CD14-positive monocyte (primary cell): ENCODE measurements around the gene AXIN1. TPM values are rescaled to one million over a fixed set of nuclear protein-coding genes. Genes with fewer than 3 reads are reported as not detected.
A peak's percentile ranks its signal among the peaks of the same experiment; 100 is the strongest.

ENCODE experiments used
- DNase-seq, 3 donors: peaks; one replicate each; pipeline ENCODE4 v3.0.0-alpha.2; 2011 to 2022
- H2AFZ ChIP-seq: 2 replicates; pipeline ENCODE4 v1.6.0; 2012; ENCODE audit warnings: mild to moderate bottlenecking, low read depth, low read length, inconsistent platforms; ENCODE audit not compliant: insufficient read depth, poor library complexity, severe bottlenecking
- H3K27ac ChIP-seq, 2 donors: 1 replicate in 1 of 2; 2 replicates in 1 of 2; pipeline ENCODE4 v1.5.1; 2012 to 2013; ENCODE audit warnings: low read length in 2 of 2, control low read depth in 1 of 2, inconsistent platforms in 1 of 2, low read depth in 1 of 2, mild to moderate bottlenecking in 1 of 2
- H3K27me3 ChIP-seq, 2 donors: one replicate each; pipeline versions ENCODE4 v1.6.0 to v1.6.1; 2011 to 2013; ENCODE audit warnings: low read length in 2 of 2; ENCODE audit not compliant: control insufficient read depth in 2 of 2, insufficient read depth in 2 of 2
- H3K36me3 ChIP-seq, 2 donors: replicated peaks in 1 of 2; 1 replicate in 1 of 2; 2 replicates in 1 of 2; pipeline versions ENCODE4 v1.5.1 to v1.6.1; 2012 to 2013; ENCODE audit warnings: low read length in 2 of 2, control low read depth in 1 of 2, inconsistent platforms in 1 of 2, mild to moderate bottlenecking in 1 of 2; ENCODE audit not compliant: insufficient read depth in 2 of 2, control insufficient read depth in 1 of 2
- H3K4me1 ChIP-seq, 2 donors: 1 replicate in 1 of 2; 2 replicates in 1 of 2; pipeline versions ENCODE4 v1.5.1 to v1.6.1; 2012 to 2013; ENCODE audit warnings: low read length in 2 of 2, control low read depth in 1 of 2, inconsistent platforms in 1 of 2, mild to moderate bottlenecking in 1 of 2, moderate library complexity in 1 of 2; ENCODE audit not compliant: insufficient read depth in 2 of 2, control insufficient read depth in 1 of 2
- H3K4me2 ChIP-seq: replicated peaks from 2 replicates; pipeline ENCODE3; 2012; ENCODE audit warnings: low read length, moderate library complexity, mild to moderate bottlenecking; ENCODE audit not compliant: poor library complexity, severe bottlenecking; ENCODE audit errors: extremely low read depth
- H3K4me3 ChIP-seq, 3 experiments: fragments of 200-600 bp in 1 of 3; sonication (generic) in 1 of 3; replicated peaks in 1 of 3; 1 replicate in 2 of 3; 2 replicates in 1 of 3; pipeline ENCODE4 v1.5.1; 2011 to 2013; ENCODE audit warnings: low read length in 3 of 3, mild to moderate bottlenecking in 3 of 3, control low read depth in 2 of 3, low read depth in 2 of 3, inconsistent platforms in 1 of 3, moderate library complexity in 1 of 3
- H3K79me2 ChIP-seq: 2 replicates; pipeline ENCODE4 v1.6.0; 2012; ENCODE audit warnings: mild to moderate bottlenecking, control low read depth, inconsistent platforms, low read length, moderate library complexity; ENCODE audit not compliant: insufficient read depth
- H3K9ac ChIP-seq: 2 replicates; pipeline ENCODE4 v1.6.0; 2017; ENCODE audit warnings: low read length, mild to moderate bottlenecking; ENCODE audit not compliant: insufficient read depth, poor library complexity, severe bottlenecking
- H3K9me3 ChIP-seq, 2 donors: replicated peaks in 1 of 2; 1 replicate in 1 of 2; 2 replicates in 1 of 2; pipeline versions ENCODE4 v1.5.1 to v1.6.1; 2012 to 2013; ENCODE audit warnings: low read length in 2 of 2, control low read depth in 1 of 2; ENCODE audit not compliant: control insufficient read depth in 1 of 2, insufficient read depth in 1 of 2
- H4K20me1 ChIP-seq: 2 replicates; pipeline ENCODE4 v1.6.0; 2012; ENCODE audit warnings: mild to moderate bottlenecking, low read length, control low read depth, moderate library complexity; ENCODE audit not compliant: insufficient read depth
- H3K27ac Mint-ChIP-seq, 7 donors: one replicate each; pipeline ENCODE4 v1.8.0; 2020; ENCODE audit warnings: mild to moderate bottlenecking in 7 of 7, mixed read lengths in 7 of 7, moderate library complexity in 6 of 7, inconsistent platforms in 2 of 7
- H3K27me3 Mint-ChIP-seq, 3 donors: one replicate each; pipeline ENCODE4 v1.8.0; 2021 to 2022; ENCODE audit warnings: low read depth in 3 of 3, mild to moderate bottlenecking in 3 of 3, mixed read lengths in 3 of 3, moderate library complexity in 3 of 3, inconsistent platforms in 1 of 3
- H3K36me3 Mint-ChIP-seq, 2 donors: one replicate each; pipeline ENCODE4 v1.8.0; 2020; ENCODE audit warnings: mixed read lengths in 2 of 2, inconsistent platforms in 1 of 2, mild to moderate bottlenecking in 1 of 2
- H3K4me1 Mint-ChIP-seq: one replicate; pipeline ENCODE4 v1.8.0; 2020; ENCODE audit warnings: mild to moderate bottlenecking, mixed read lengths
- H3K4me3 Mint-ChIP-seq, 2 donors: one replicate each; pipeline ENCODE4 v1.8.0; 2020; ENCODE audit warnings: mild to moderate bottlenecking in 2 of 2, mixed read lengths in 2 of 2, moderate library complexity in 1 of 2
- H3K9me3 Mint-ChIP-seq, 7 donors: one replicate each; pipeline ENCODE4 v1.8.0; 2020 to 2022; ENCODE audit warnings: mixed read lengths in 7 of 7, mild to moderate bottlenecking in 6 of 7, moderate library complexity in 6 of 7, inconsistent platforms in 2 of 7
- WGBS: methylation state at CpG from one replicate; pipeline ENCODE4 v1.1.5; 2013; ENCODE audit warnings: missing lambda C conversion rate; ENCODE audit not compliant: insufficient coverage; 5-methylcytosine and 5-hydroxymethylcytosine counted together
- intact Hi-C, 2 donors: fragments of 100-400 bp; cut with micrococcal nuclease; formaldehyde crosslinking; loops; one replicate each; pipeline versions ENCODE4 v1.15.0 to v1.15.1; 2023
- polyA plus RNA-seq, 3 donors: library from polyadenylated mRNA; depleted of rRNA in 1 of 3; unstranded in 2 of 3; stranded (reverse) in 1 of 3; fragments of 300-500 nt in 2 of 3; fragments of >200 nt in 1 of 3; fragmentation: Illumina TruSeq in 2 of 3; gene quantifications; 1 replicate in 2 of 3; 2 replicates in 1 of 3; pipeline ENCODE4 v1.2.3, GENCODE V29; 2012 to 2021
- TF ChIP-seq, protein P1 (sequence below): fragments of 200-600 bp; IDR thresholded peaks from one replicate; pipeline ENCODE4 v1.8.0; 2022; ENCODE audit warnings: antibody characterized with exemption, mild to moderate bottlenecking

The AXIN1 gene
- polyA plus RNA-seq, 3 donors = 0.30 to 20.9 (median 0.74) TPM

DNA sequence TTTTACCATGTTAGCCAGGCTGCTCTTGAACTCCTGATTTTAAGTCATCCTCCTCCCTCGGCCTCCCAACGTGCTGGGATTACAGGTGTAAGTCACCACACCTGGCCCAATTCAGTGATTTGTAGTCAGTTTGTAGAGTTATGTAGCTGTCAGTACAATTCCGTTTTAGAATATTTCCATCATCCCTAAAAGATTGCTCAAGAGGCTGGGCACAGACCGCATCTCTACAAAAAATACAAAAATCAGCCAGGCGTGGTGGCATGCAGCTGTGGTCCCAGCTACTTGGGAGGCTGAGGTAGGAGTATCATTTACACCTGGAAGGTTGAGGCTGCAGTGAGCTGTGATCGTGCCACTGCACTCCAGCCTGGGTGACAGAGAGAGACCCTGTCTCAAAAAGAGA is 97.3 kb downstream of the AXIN1 start:
- no peaks in the 10 kb centered on the region for H3K27me3 ChIP-seq
- no peaks in the 10 kb centered on the region for H4K20me1 ChIP-seq
- H3K9me3 ChIP-seq = no peaks in the 10 kb centered on the region
- intact Hi-C loops = no loop called here
- H3K27ac Mint-ChIP-seq = peak overlapping the region in 1 of 7 donors; percentile 54
- H3K4me1 Mint-ChIP-seq = peaks cover 15% of the 10 kb centered on the region
- no peak for DNase-seq
- peaks cover 17 to 46% of the 10 kb centered on the region in 2 donors for H3K36me3 ChIP-seq
- H3K27me3 Mint-ChIP-seq = peaks cover 0 to 3% (median 0%) of the 10 kb centered on the region in 3 donors
- peaks cover 0 to 3% (median 0%) of the 10 kb centered on the region in 7 donors for H3K9me3 Mint-ChIP-seq
- WGBS = no CpG with 5 or more reads among the region's 6 CpGs
- TF ChIP-seq, protein P1, sequence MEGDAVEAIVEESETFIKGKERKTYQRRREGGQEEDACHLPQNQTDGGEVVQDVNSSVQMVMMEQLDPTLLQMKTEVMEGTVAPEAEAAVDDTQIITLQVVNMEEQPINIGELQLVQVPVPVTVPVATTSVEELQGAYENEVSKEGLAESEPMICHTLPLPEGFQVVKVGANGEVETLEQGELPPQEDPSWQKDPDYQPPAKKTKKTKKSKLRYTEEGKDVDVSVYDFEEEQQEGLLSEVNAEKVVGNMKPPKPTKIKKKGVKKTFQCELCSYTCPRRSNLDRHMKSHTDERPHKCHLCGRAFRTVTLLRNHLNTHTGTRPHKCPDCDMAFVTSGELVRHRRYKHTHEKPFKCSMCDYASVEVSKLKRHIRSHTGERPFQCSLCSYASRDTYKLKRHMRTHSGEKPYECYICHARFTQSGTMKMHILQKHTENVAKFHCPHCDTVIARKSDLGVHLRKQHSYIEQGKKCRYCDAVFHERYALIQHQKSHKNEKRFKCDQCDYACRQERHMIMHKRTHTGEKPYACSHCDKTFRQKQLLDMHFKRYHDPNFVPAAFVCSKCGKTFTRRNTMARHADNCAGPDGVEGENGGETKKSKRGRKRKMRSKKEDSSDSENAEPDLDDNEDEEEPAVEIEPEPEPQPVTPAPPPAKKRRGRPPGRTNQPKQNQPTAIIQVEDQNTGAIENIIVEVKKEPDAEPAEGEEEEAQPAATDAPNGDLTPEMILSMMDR = no peak
- H3K4me2 ChIP-seq = no peak overlapping the region
- no peak overlapping the region for H3K27ac ChIP-seq
- no peak overlapping the region for H2AFZ ChIP-seq
- H3K4me1 ChIP-seq = peaks cover 9 to 11% of the 10 kb centered on the region in 2 donors
- H3K36me3 Mint-ChIP-seq = peaks cover 53 to 66% of the 10 kb centered on the region in 2 donors
- no peaks in the 10 kb centered on the region for H3K79me2 ChIP-seq
- H3K4me3 Mint-ChIP-seq = no peak overlapping the region
- H3K9ac ChIP-seq = no peak overlapping the region
- no peak overlapping the region for H3K4me3 ChIP-seq

DNA sequence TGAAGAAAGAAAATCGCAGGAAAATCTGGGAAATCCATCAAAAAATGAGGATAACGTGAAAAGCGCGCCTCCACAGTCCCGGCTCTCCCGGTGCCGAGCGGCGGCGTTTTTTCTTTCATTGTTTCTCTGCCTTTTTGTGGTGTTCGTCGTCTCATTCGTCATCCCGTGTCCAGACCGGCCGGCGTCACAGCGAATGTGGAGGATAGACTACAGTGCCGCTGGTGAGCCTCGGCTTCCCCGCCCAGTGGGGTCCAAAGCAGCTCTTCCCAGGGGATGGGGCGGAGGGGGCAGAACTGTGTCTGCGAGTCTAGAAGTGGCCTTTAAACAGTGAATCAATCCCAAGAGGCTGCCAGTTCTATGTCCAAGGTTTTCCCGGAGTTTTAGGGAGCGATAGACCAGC is 98.1 kb downstream of the AXIN1 start:
- Histone ChIP-seq H3K4me1 (peaks cover 9 to 11% of the 10 kb centered on the region in 2 donors), H3K79me2 (no peaks in the 10 kb centered on the region), H3K4me2 (no peak overlapping the region), H3K27ac (no peak overlapping the region), H3K9me3 (no peaks in the 10 kb centered on the region), H3K27me3 (no peaks in the 10 kb centered on the region), H3K4me3 (no peak overlapping the region), H4K20me1 (no peaks in the 10 kb centered on the region), H3K9ac (no peak overlapping the region), H2AFZ (no peak overlapping the region), H3K36me3 (peaks cover 10 to 42% of the 10 kb centered on the region in 2 donors)
- no peak overlapping the region for H3K27ac Mint-ChIP-seq
- no peak for DNase-seq
- peaks cover 15% of the 10 kb centered on the region for H3K4me1 Mint-ChIP-seq
- H3K9me3 Mint-ChIP-seq = peaks cover 0 to 3% (median 0%) of the 10 kb centered on the region in 7 donors
- WGBS = 98% methylated on average over 25 of the region's 25 CpGs
- no peak overlapping the region for H3K4me3 Mint-ChIP-seq
- H3K27me3 Mint-ChIP-seq = peaks cover 0 to 3% (median 0%) of the 10 kb centered on the region in 3 donors
- peaks cover 50 to 64% of the 10 kb centered on the region in 2 donors for H3K36me3 Mint-ChIP-seq
- intact Hi-C loops = no loop called here
- TF ChIP-seq, protein P1 = no peak
